Neural cell (in vitro differentiated cells): ENCODE data around the gene NR2C2AP. TPM values are rescaled to one million over a fixed set of nuclear protein-coding genes. Genes with fewer than 3 reads are reported as not detected.

Experiments
- H2AFZ ChIP-seq: fragments of 200-600, 300-800 bp; sonication (generic), shearing (Covaris generic); 2 replicates; pipeline ENCODE4 v1.6.0; 2014; ENCODE audit warnings: low read depth, mild to moderate bottlenecking, antibody characterized with exemption, low read length, moderate library complexity
- H3F3A ChIP-seq: fragments of 200-600 bp; shearing (Covaris generic); 2 replicates; pipeline ENCODE4 v1.6.1; 2016; ENCODE audit warnings: mild to moderate bottlenecking, moderate library complexity, mixed read lengths, antibody characterized with exemption, low read length; ENCODE audit not compliant: insufficient read depth, poor library complexity, severe bottlenecking
- H3K27ac ChIP-seq: fragments of 200-600, 300-800 bp; sonication (generic), shearing (Covaris generic); 2 replicates; pipeline ENCODE4 v1.5.1; 2014; ENCODE audit warnings: mild to moderate bottlenecking, low read length, moderate library complexity
- H3K27me3 ChIP-seq: fragments of 300-800, 200-600 bp; sonication (generic), shearing (Covaris generic); 2 replicates; pipeline ENCODE4 v1.6.0; 2014; ENCODE audit warnings: mild to moderate bottlenecking, low read depth, low read length, moderate library complexity; ENCODE audit not compliant: insufficient read depth
- H3K36me3 ChIP-seq: fragments of 300-800, 200-600 bp; sonication (generic), shearing (Covaris generic); 2 replicates; pipeline ENCODE4 v1.5.1; 2014; ENCODE audit warnings: mild to moderate bottlenecking, antibody characterized with exemption, low read length, moderate library complexity; ENCODE audit not compliant: insufficient read depth
- H3K4me2 ChIP-seq: fragments of 300-800, 200-600 bp; sonication (generic), shearing (Covaris generic); 2 replicates; pipeline ENCODE4 v1.6.0; 2014; ENCODE audit warnings: mild to moderate bottlenecking, low read length
- H3K4me3 ChIP-seq: fragments of 300-800, 200-600 bp; sonication (generic), shearing (Covaris generic); 2 replicates; pipeline ENCODE4 v1.5.1; 2014; ENCODE audit warnings: mild to moderate bottlenecking, low read length, moderate library complexity
- H3K79me2 ChIP-seq: fragments of 200-600 bp; shearing (Covaris generic); replicated peaks from 2 replicates; pipeline ENCODE4 v1.6.0; 2014; ENCODE audit warnings: mild to moderate bottlenecking, low read length, moderate library complexity; ENCODE audit not compliant: insufficient read depth
- H3K9ac ChIP-seq: fragments of 300-800, 200-600 bp; sonication (generic), shearing (Covaris generic); 2 replicates; pipeline ENCODE4 v1.6.1; 2016; ENCODE audit warnings: mild to moderate bottlenecking, low read length, mixed read lengths
- H3K9me2 ChIP-seq: fragments of 200-600 bp; shearing (Covaris generic); 2 replicates; pipeline ENCODE4 v1.6.1; 2016; ENCODE audit warnings: mild to moderate bottlenecking, low read length, mixed read lengths; ENCODE audit not compliant: insufficient read depth
- H3K9me3 ChIP-seq: fragments of 200-600, 300-800 bp; sonication (generic), shearing (Covaris generic); 2 replicates; pipeline ENCODE4 v1.6.1; 2016; ENCODE audit warnings: mild to moderate bottlenecking, mixed run types, low read length, moderate library complexity, mixed read lengths
- H4K20me1 ChIP-seq: fragments of 200-600 bp; shearing (Covaris generic); 2 replicates; pipeline ENCODE4 v1.6.1; 2016; ENCODE audit warnings: mild to moderate bottlenecking, mixed run types; ENCODE audit not compliant: insufficient read depth
- EP300 ChIP-seq: fragments of 450-650 bp; conservative IDR thresholded peaks from 2 replicates; pipeline ENCODE4 v1.6.1; 2014; ENCODE audit warnings: antibody characterized with exemption, mild to moderate bottlenecking, moderate library complexity; ENCODE audit not compliant: poor library complexity, severe bottlenecking
- EZH2 ChIP-seq: fragments of 200-600, 300-800 bp; shearing (Covaris generic), sonication (generic); IDR thresholded peaks from 2 replicates; pipeline ENCODE4 v1.6.1; 2014; ENCODE audit warnings: antibody characterized with exemption, low read length, borderline replicate concordance, mild to moderate bottlenecking; ENCODE audit not compliant: insufficient read depth, poor library complexity, severe bottlenecking
- MXI1 ChIP-seq: fragments of 450-650 bp; conservative IDR thresholded peaks from 2 replicates; pipeline ENCODE4 v1.6.1; 2014; ENCODE audit warnings: antibody characterized with exemption, mild to moderate bottlenecking; ENCODE audit not compliant: poor library complexity, severe bottlenecking
- POLR2AphosphoS5 ChIP-seq: IDR thresholded peaks from 2 replicates; pipeline ENCODE4 v1.6.1; 2012
- RAD21 ChIP-seq: fragments of 450-650 bp; conservative IDR thresholded peaks from 2 replicates; pipeline ENCODE4 v1.6.1; 2014; ENCODE audit warnings: antibody characterized with exemption, mild to moderate bottlenecking, moderate library complexity
- REST ChIP-seq: IDR thresholded peaks from 2 replicates; pipeline ENCODE4 v1.6.1; 2012; ENCODE audit warnings: borderline replicate concordance
- SMC3 ChIP-seq: fragments of 450-650 bp; conservative IDR thresholded peaks from 2 replicates; pipeline ENCODE4 v1.6.1; 2014; ENCODE audit warnings: antibody characterized with exemption, mild to moderate bottlenecking, moderate library complexity; ENCODE audit not compliant: poor library complexity
- TAF1 ChIP-seq: IDR thresholded peaks from 2 replicates; pipeline ENCODE4 v1.6.1; 2012; ENCODE audit warnings: low read depth
- polyA plus RNA-seq: library from polyadenylated mRNA; depleted of rRNA; stranded (reverse); fragments of >200 nt; gene quantifications from 2 replicates; pipeline ENCODE4 v1.2.3, GENCODE V29; 2014
- TF ChIP-seq, protein P1 (sequence below): fragments of 450-650 bp; IDR thresholded peaks from 2 replicates; pipeline ENCODE4 v1.5.1; 2014; ENCODE audit warnings: antibody characterized with exemption, mild to moderate bottlenecking, moderate library complexity; ENCODE audit not compliant: poor library complexity, severe bottlenecking

The NR2C2AP gene
- polyA plus RNA-seq, 1 donor from 2014 or later, result 15.1 TPM

DNA sequence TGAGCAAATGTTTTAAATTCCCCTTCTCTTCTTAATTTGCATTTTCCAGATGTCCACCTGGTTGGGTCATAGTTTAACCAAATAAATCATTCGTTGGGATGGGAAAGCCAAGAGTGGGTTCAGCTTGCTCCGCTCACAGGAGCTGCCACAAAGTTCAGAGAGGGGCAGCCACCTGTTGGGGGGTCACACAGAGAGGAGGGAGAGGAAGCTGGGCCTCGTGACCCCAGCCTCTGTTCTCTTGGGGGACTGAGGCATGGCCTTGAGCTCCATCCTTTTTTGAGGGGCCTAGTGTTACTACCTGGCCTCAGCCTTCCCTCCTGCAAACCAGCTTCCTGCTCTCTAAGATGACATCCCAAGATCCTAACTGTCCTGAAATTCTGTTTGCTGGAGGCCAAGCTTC lies 35.6 kb downstream of the NR2C2AP start:
- Histone ChIP-seq H3K27me3 (peaks cover 14% of the 10 kb centered on the region), H3K4me2 (no peak overlapping the region), H3K27ac (no peak overlapping the region), H3K9ac (no peak overlapping the region), H4K20me1 (no peaks in the 10 kb centered on the region), H2AFZ (no peak overlapping the region), H3K4me3 (no peak overlapping the region), H3K9me3 (no peaks in the 10 kb centered on the region), H3K79me2 (no peaks in the 10 kb centered on the region), H3K9me2 (no peaks in the 10 kb centered on the region), H3K36me3 (no peaks in the 10 kb centered on the region), H3F3A (no peaks in the 10 kb centered on the region)
- no peak for TF ChIP-seq POLR2AphosphoS5
- TF ChIP-seq, protein P1, sequence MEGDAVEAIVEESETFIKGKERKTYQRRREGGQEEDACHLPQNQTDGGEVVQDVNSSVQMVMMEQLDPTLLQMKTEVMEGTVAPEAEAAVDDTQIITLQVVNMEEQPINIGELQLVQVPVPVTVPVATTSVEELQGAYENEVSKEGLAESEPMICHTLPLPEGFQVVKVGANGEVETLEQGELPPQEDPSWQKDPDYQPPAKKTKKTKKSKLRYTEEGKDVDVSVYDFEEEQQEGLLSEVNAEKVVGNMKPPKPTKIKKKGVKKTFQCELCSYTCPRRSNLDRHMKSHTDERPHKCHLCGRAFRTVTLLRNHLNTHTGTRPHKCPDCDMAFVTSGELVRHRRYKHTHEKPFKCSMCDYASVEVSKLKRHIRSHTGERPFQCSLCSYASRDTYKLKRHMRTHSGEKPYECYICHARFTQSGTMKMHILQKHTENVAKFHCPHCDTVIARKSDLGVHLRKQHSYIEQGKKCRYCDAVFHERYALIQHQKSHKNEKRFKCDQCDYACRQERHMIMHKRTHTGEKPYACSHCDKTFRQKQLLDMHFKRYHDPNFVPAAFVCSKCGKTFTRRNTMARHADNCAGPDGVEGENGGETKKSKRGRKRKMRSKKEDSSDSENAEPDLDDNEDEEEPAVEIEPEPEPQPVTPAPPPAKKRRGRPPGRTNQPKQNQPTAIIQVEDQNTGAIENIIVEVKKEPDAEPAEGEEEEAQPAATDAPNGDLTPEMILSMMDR, result no peak
- TF ChIP-seq SMC3, result no peak
- no peak for TF ChIP-seq TAF1
- TF ChIP-seq RAD21, result no peak
- no peak for TF ChIP-seq MXI1
- no peak for TF ChIP-seq EP300
- no peak for TF ChIP-seq REST
- no peak for TF ChIP-seq EZH2

DNA sequence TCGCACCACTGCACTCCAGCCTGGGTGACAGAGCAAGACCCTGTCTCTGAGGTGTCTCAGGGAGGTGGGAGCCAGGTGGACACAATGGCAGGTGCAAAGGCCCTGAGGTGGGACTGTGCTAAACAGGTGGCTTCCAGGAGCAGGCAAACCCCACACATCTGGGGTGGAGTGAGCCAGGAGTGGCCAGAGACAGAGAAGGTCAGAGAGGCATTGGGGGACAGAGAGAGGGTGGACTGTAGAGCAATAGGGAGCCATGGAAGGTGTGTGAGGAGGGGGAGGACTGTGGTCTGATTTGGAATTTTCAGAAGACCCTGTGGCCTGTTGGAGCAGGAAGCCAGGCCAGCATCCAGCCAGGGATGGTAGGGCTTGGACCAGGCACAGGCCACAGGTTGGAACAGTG lies 37.8 kb downstream of the NR2C2AP start:
- no peak overlapping the region for H3K4me2 ChIP-seq
- H3K27me3 ChIP-seq, result peaks cover 11% of the 10 kb centered on the region
- TF ChIP-seq REST, result no peak
- TF ChIP-seq SMC3, result no peak
- TF ChIP-seq EZH2, result no peak
- TF ChIP-seq, protein P1, result no peak
- TF ChIP-seq MXI1, result no peak
- no peak for TF ChIP-seq EP300
- no peak for TF ChIP-seq TAF1
- TF ChIP-seq POLR2AphosphoS5, result no peak
- no peak for TF ChIP-seq RAD21
- H3K4me3 ChIP-seq, result no peak overlapping the region
- no peak overlapping the region for H2AFZ ChIP-seq
- no peaks in the 10 kb centered on the region for H3K36me3 ChIP-seq
- no peaks in the 10 kb centered on the region for H3K9me3 ChIP-seq
- H3K9ac ChIP-seq, result no peak overlapping the region
- H3K9me2 ChIP-seq, result no peaks in the 10 kb centered on the region
- H4K20me1 ChIP-seq, result no peaks in the 10 kb centered on the region
- H3K27ac ChIP-seq, result no peak overlapping the region
- H3K79me2 ChIP-seq, result no peaks in the 10 kb centered on the region
- H3F3A ChIP-seq, result no peaks in the 10 kb centered on the region
